ENCODE measurements around the gene ABAT.

The ABAT gene

GRCh38 chr16:8826278-8826879 lies 152.0 kb downstream of the ABAT start:
- Histone ChIP-seq H3K27ac (no peak overlapping the region), H3K27me3 (replicated peaks) (no peaks in the 10 kb centered on the region), H3K36me3 (replicated peaks) (peaks cover 55% of the 10 kb centered on the region), H3K4me3 (ENCODE audit: low read depth, low read length) (no peak overlapping the region)
- TF ChIP-seq CTCF (IDR thresholded peaks at IDR 0.05; ENCODE audit: low read depth, low read length, missing control alignments): no peak
- no peak for DNase-seq
- in situ Hi-C loops (cut with HindIII; ENCODE audit: low pct_ligation_motif_present, low sequenced_read_pairs): no loop called here

- Histone ChIP-seq H3K4me3 (ENCODE audit: low read depth, low read length) (no peak overlapping the region), H3K36me3 (replicated peaks) (peaks cover 51% of the 10 kb centered on the region), H3K27ac (no peak overlapping the region), H3K27me3 (replicated peaks) (no peaks in the 10 kb centered on the region)
- in situ Hi-C loops (cut with HindIII; ENCODE audit: low pct_ligation_motif_present, low sequenced_read_pairs): no loop called here
- DNase-seq: no peak
- no peak for TF ChIP-seq CTCF (IDR thresholded peaks at IDR 0.05; ENCODE audit: low read depth, low read length, missing control alignments)
Observed at GRCh38 chr16:8828541-8829165, 154.2 kb downstream of the ABAT start.

GRCh38 chr16:8831450-8831849 lies 157.0 kb downstream of the ABAT start:
- H3K27ac ChIP-seq: no peak overlapping the region
- TF ChIP-seq CTCF (IDR thresholded peaks at IDR 0.05; ENCODE audit: low read depth, low read length, missing control alignments): no peak
- no peak for DNase-seq
- peaks cover 42% of the 10 kb centered on the region for H3K36me3 ChIP-seq (replicated peaks)
- in situ Hi-C loops (cut with HindIII; ENCODE audit: low pct_ligation_motif_present, low sequenced_read_pairs): no loop called here
- no peaks in the 10 kb centered on the region for H3K27me3 ChIP-seq (replicated peaks)
- H3K4me3 ChIP-seq (ENCODE audit: low read depth, low read length): no peak overlapping the region

GRCh38 chr16:8831871-8832716 lies 157.7 kb downstream of the ABAT start:
- no peak for TF ChIP-seq CTCF (IDR thresholded peaks at IDR 0.05; ENCODE audit: low read depth, low read length, missing control alignments)
- DNase-seq: no peak
- H3K36me3 ChIP-seq (replicated peaks): peaks cover 38% of the 10 kb centered on the region
- in situ Hi-C loops (cut with HindIII; ENCODE audit: low pct_ligation_motif_present, low sequenced_read_pairs): no loop called here
- H3K27ac ChIP-seq: no peak overlapping the region
- H3K27me3 ChIP-seq (replicated peaks): no peaks in the 10 kb centered on the region
- no peak overlapping the region for H3K4me3 ChIP-seq (ENCODE audit: low read depth, low read length)

GRCh38 chr16:8832717-8833105 lies 158.3 kb downstream of the ABAT start:
- in situ Hi-C loops (cut with HindIII; ENCODE audit: low pct_ligation_motif_present, low sequenced_read_pairs): no loop called here
- Histone ChIP-seq H3K27me3 (replicated peaks) (no peaks in the 10 kb centered on the region), H3K36me3 (replicated peaks) (peaks cover 38% of the 10 kb centered on the region), H3K27ac (no peak overlapping the region), H3K4me3 (ENCODE audit: low read depth, low read length) (no peak overlapping the region)
- no peak for TF ChIP-seq CTCF (IDR thresholded peaks at IDR 0.05; ENCODE audit: low read depth, low read length, missing control alignments)
- DNase-seq: no peak
